Activated T-helper 1 cell treated with anti-CD3 and anti-CD28 coated beads, Interleukin-2, amount 50 U/mL, for 16 hours (primary cell): Measurements from ENCODE around the gene MGMT.

ENCODE experiments used
- DNase-seq, 2 donors: peaks; one replicate each; pipeline ENCODE4 v3.0.0-alpha.2; 2020; ENCODE audit warnings: low read depth in 1 of 2, low spot score in 1 of 2

Gene MGMT

DNA sequence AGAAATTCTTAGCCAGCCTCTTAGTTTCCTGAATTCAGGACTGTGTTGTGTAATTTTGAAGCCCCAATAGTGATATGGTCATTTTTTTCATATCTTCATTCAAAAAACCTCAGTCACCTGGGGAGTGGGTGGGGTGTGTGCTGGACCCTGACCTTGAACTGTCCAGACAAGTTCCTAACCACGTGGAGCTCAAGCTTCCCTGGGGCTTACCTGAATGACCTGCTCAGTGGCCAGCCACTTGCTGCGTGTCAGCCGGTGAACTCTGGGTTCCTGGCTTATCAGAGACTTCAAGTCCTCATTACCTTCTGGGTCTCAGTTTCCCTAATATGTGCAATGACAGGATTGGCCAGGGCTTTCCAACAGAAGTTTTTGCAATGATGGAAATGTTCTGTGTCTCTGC, 27.1 kb downstream of the MGMT start:
- DNase-seq = no peak

DNA sequence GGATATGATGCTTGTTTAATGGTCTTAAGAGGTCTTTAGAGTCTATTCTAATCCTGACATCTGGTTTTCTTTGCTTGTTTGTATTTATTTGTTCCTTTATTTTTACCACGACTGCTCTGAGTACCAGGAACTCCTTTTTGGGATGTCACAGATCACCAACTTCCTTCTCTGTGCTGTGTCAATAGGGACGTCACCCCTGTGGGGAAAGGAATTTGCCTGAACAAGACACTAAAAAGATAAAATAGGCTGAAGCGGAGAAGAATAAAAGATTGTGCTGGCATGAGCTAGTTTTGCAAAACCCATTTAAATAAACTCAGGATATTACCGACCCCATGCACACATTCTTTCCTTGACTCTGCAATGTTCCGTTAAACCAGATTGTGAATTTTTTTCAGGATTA, 27.7 kb downstream of the MGMT start:
- DNase-seq = no peak

DNA sequence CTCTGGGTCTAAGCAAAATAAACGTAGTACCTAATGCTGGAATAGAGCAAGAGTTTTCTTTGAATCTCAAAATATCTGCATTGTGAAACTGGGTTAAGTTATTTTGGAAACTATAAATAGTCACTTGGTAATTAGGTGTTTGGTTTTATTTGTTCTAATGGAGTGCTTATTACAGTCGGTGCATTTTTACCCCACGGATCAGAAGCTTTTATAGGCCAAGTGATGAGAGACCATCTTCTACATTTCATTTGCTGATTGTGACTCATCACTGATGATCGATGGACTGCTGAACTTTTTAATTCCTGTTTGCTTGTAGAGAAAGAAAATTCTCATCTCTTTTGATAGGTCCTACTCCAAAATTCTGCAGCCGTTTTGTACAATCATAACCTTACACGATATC, 28.2 kb downstream of the MGMT start:
- DNase-seq = no peak

DNA sequence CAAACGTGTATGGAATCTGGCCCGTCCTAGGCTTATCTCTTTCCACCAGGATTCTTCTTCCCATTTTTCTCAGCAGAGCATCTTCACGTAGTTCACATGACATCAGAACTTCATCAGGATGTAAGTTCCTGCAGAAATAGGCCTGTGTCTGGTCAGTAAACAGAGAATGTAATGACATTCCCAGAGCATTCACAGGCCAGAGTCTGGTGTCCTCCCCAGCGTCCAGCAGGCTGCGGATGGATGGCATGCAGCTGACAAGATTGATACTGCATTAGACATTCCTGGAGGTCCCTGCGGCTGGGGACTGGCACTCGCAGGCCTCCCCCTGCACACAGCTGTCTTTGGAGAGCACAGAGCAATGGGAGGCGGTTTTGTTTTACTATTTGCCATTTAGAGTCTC, 28.7 kb downstream of the MGMT start:
- DNase-seq = no peak

DNA sequence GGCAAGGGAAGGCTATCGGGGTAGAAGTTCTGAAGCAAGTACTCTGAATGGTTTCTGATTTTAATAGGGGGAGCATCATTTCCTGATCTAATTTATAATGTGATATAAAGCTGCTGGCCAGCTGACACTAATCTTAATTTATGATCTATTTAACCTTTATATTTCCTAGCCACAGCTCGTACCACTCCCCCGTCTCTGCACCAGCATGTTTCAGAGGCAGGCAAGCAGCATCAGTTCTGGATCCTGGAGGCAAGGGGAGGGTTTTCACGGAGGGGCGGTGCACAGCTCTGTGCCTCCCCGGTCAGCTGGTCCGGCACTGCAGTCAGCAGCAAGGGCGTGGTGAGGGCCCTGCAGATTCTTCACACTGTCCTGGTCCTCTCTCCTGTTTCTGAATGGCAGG, 30.0 kb downstream of the MGMT start:
- no peak for DNase-seq

DNA sequence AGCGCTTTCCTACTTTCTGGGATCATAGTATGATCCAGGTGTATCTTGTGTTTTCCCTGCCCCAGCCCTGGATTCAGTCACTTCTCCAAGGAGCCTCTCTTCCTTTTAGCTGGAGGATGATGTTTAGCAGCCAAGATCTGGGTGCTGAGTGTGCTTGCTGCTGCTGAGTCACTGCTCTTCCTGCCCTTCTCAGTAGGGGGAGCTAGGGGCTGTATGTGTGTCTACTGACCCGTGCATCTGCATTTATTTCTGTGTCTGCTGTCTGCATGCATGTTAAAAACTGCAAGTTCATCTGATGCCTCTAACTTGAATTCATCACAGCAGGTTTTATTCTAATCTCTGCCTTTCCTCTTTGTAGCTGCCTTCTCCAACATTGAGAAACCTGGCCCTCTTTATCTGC, 31.6 kb downstream of the MGMT start:
- DNase-seq = no peak

DNA sequence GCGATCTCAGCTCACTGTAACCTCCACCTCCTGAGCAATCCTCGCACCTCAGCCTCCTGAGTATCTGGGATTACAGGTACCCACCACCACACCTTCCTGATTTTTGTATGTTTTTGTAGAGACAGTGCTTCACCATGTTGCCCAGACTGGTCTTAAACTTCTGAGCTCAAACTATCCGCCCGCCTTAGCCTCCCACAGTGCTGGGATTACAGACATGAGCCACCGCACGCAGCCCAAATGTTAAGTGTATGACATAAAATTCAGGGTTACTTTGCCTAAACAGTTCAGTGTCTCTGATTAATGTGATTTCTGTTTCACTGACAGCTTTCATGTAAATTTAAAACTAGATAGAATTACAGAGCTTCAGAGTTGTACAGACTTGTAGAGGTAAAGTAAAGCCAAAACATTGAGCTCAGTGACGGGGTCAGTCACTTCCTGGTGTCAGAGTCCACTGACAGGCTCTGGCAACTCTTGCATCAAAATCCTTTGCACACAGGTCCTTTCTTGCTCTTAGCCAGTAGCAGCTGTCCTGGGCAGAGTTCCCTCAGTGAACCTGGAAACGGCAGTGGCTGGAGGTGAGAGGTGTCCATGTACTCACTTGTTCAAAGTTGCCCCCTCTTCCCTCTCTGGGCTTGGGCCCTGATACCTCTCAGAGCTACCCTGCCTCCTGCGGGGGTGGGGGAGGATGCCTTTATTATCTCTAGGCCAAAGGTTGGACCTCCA, 33.7 kb downstream of the MGMT start:
- DNase-seq = no peak

DNA sequence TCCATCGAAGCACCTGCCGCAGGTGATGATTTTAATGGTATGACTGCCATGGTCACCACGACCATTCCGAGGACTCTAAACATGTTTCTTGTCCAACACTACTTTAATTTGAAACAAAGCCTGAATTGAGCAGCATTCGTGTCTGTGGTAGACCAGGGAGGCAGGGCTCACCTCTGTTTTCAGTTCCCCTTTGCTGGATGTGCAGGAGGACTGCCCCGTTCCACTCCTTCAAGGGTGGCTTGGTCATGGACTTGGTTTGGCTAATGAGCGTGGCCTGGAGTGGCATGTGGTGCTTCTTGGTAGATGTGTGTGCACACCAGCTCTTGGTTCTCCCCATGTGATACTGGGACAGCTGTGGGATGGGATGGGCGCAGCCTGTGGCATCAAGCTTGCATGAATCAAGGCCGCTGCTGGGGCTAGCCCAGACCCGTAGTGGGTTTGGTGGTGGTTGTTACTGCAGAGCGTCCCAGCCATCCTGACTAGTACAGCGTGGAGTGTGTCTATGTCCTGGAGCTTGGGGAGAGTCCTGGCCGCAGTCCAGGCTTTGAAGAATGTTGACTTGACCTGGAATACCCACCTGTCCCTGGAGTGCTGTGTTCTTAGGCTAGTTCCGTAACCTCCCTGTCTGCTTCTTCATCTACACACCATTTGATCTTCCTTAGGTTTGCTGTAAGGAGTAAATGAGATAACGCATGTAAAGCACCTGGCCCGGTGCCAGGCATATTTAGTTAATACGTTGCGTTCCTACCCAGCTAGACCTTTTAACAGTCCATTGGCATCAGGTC, 34.8 kb downstream of the MGMT start:
- DNase-seq = no peak

DNA sequence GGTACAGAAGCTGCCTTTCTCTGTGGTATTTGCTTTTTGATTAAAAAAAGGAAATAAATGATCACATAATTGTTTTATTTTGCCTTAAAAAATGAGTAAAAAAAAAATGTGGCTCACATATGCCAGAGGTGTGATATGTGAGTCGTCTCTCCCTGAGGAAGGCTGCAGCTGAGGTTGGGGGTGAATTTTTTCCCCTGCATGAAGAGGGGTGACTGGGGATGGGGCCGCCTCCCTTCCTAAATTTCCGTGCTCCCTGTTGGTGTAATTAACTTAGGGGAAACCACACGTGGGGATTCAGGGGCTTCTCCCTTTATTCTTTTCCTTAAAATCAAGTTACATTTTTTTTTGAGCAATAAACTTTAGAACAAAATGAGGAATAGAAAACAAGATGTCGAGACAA, 35.4 kb downstream of the MGMT start:
- no peak for DNase-seq

DNA sequence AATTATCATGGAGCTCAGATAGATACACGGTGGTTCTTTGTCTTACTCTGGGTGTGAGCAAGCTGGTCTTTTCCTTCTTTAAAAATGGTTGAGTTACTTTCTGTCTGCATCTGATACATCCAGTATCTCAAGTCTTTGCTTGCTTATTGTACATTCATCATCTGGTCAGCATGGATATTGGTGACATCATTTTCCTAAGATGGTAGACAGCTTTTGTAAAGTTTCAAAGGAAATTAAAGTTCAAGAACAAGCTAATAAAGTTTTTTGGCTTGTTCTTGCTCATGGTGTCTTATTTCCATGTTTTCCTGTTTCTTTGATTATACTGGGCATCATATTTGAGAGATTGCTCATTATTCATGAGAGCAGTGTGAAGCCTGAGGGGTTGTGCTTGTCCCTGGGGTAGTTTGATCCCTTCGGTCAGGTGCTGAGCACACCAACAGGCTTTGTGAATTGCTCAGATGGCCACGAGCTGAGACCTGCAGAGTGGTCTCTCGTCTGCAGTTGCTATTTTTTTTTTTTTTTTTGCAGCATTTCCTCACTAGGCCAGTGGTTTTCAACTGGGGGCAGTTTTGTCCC, 38.5 kb downstream of the MGMT start:
- DNase-seq = no peak

DNA sequence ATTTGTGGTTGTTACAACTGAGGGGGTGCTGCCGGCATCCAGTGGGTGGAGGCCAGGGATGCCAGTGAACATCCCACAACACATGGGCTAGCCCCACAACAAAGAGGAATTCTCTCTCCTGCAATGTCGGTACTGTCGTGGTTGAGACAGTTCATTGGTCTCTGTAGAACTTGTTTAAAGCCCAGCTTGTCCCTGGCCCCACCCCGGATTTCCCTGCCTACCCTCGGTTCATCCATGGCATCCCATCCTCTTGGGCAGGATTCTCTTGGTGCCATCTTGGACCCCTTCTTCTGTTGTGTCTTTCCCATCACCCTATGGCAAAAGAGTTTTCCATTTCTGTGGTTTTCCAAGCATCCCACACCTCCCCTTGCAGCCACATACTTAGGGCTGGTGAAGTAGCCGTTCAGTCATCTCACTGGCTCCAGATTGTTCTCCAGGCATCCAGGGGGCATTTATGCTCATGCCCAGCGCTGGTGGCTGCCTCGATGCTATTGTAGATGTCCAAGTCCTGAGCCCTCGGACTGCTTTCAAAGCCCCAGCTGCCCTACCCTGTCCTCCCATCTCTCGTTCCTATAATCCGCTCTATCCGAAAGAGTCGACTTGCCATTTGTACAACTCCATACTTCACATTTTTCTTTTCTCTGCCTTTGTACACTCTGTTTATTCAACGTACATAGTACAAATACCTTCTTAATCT, 39.2 kb downstream of the MGMT start:
- DNase-seq = no peak

DNA sequence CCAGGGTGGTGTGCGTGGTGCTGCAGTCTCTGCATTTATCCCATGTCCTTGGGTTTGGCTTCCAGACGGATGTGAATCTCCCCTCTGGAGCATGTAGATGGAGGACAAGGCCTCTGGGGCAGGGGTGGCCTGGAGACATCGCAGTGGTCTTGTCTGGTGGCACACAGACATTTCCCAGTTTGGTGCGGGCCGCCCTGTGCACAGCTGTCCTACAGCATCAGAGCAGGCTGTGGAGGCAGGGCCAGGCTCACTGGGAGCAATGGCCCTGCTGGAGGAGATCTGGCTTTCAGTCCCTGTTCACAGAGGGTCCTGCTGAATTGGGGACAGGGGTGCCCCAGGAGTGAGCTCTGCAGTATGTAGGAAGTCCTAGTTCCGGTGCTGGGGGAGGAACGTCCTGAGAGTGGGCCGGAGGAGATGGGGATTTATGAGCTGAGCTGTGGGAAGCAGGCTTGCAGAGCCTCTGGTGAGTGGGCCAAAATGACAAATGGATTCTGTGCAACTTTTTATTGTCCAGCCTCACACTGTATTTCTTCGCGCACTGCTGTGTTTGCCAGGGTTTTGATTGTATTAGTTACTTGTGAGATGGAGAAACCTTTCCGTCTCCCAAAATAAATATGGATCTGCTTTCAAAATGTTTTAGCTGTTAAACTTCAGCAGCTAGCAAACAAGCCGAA, 40.3 kb downstream of the MGMT start:
- DNase-seq = no peak

DNA sequence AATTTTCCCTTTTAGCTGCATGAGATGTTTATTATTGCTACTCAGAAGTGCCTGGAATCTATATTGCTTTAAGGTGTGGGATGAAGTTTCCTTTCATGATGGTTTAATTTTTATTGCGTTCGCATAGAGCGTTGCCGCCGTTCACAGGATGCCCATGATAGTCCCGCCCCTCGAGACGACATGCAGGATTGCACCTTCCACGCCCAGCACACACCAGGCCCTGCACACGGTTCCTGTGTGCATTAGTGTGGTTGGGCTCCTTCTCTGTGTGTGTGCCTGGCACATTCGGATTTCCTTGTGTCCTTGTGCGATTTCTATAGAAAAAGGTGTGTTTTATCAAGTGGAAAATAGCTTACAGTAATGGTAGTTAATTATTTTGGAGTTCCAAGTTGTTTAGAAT, 42.1 kb downstream of the MGMT start:
- no peak for DNase-seq

DNA sequence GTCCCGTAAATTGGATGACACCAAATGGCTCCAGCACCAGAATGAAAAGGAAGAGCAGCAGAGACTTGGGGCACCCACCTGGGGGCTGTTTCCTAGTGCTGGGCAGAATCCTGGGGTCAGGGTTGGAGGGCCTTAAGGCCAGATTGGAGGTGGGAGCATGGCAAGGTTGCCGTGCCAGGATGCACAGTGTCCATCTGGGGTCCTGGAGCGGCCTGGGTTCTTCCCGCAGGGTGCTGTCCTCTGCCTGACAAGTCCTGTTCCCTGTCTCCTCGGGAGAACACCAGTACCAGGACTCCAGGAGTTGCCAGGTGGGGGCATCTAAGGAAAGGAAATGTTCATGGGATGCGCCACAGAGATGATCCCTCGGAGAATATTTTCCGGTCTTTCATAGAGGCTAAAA, 42.8 kb downstream of the MGMT start:
- no peak for DNase-seq

DNA sequence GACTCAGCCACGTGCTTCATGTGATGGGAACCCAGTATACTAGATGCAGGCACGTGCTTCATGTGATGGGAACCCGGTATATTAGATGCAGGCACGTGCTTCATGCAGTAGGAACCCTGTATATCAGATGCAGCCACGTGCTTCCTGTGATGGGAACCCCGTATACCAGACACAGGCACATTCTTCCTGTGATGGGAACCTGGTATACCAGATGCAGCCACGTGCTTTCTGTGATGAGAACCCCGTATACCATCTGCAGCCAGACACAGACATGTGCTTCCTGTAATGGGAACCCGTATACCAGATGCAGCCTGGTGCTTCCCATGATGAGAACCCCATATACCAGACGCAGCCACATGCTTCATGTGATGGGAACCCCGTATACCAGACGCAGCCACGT, 44.0 kb downstream of the MGMT start:
- DNase-seq = no peak

DNA sequence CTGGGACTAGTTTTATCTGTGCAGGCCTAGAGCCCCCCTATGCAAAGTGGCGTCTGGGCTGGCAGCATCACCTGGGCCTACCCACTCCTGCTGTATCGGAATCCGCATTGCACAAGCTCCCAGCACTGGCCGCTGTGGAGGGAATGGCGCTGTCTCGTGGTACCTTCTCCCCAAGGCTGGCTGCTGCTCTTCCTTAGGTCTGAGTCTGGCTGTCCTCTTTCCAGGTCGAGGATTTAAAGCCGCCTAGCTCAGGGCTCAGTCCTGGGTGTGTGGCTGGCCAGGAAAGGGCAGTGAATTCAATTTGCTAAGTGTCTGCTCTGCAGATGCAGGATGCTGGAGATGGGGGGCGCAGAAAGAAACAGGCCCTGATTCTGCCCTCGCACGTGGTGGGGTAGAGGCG, 44.7 kb downstream of the MGMT start:
- DNase-seq = no peak

DNA sequence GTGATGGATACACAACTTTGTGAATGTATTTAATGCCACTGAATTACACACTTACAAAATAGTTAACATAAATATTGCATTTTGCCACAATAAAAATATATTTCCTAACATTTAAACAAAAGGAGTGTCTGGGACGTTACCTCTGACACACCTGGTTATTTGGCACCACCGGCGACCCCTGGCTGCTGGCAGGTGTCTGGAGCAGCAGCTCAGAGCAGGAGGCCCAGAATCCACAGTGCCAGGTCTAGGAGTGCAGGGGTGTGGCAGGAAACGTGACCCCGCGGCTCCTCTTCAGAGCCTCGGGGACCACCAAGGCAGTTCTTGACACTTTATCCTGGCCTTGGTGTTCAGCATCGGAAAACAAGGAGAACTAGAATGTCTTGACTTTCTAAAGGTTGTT, 46.3 kb downstream of the MGMT start:
- no peak for DNase-seq

DNA sequence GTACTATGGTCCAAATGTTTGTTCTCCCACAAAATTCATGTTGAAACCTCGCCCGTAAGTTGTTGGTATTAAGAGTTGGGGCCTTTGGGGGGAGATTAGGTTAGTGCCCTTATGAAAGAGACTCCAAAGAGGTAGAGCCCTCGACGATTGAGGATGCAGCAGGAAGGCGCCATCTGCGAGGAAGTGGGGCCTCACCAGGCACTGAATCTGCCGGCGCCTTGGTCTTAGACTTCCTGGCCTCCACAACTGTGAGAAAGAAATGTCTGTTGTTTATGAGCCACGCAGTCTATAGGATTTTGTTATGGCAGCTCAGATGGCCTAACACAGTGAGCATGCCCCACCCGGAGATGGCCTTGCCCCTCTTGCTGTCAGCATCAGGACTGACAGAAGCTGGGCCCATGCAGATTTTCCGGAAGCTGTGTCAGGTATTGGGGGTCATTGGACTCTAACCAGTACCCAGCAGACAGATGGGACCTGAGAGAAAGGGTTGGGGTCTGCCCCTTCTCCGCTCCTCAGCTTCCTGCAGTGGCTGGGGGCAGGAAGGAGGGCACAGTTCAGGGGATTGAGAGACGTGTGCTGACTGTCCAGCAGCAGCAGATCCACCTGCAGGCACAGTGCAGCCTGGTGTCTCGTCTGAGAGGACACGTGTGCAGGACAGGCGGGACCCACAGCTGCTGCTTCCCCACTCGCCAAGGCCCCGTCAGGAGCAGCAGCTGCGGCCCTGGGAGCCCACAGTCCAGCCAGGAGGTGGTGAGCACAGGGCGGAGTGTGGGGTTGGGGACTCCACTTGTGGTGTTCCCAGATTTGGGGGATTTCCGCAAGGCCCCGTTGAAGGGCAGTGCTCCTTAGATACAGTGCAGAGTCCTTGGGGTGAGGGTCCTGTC, 47.8 kb downstream of the MGMT start:
- DNase-seq = no peak

DNA sequence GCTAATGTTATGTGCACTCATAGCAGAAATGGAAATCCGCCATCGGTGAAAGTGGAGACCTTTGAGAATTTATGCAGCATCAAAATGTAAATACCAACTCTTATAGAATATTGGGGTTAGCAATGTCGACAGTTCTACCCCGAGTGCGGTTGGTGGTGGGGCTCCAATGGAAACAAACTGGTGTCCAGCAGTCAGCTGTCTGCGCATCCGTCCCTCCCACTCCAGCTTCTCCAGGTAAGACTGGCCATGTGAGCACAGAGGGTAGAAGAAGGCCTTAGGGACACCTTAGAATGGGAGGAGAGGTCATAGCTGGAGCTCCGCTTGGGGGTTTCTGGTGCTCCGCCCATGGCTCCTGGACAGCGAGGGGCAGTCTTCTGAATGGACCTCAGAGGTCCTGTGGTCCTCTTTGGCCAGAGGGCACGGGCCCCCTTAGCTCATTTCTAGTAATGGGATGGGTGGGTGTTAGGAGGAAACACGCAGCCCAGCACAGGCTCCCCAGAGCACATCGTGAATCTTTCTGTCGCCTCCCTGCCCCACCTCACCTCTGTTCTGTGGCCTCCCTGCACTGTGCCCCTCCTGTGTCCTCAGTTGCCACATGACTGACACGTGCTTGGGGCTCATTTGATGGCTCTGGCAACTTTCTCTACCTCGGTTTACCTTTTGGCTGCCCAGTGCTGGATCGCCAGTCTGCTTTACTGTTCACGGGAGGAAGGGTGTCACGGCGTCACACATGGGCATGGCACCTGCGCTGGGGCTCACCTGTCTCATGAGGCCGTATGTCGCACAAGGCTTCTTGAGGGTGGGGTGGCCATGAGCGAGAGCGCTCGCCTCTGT, 50.0 kb downstream of the MGMT start:
- no peak for DNase-seq

DNA sequence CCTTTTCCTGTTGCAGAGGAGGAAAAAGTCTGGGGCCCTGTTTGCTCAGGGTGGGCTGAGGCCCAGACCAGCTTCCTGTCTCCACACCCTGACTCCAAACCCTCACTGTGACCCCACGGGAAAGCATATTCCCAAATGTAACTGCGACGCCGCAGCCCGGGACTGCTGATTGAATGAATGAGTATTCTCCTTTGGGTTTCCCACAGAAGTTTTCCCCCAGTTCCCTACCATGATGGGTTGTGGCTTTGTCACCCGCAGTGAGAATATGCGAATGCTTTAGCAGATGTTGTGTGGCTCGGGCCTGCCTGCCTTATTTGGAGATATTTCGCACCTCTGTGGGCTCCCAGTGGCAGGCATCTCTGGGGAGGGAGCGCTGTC, 50.6 kb downstream of the MGMT start:
- no peak for DNase-seq
